ENCODE data around the gene CRYBG2.
"Not testable (repeated sequence)": the region's sequence is repeated elsewhere in the genome, so short reads cannot be mapped to it uniquely, and the experiment has no call there.

Gene CRYBG2

GRCh38 chr1:26350701-26351589, 3.0 kb downstream of the CRYBG2 start:
- no peak for DNase-seq (ENCODE audit: low read depth in 2 of 3, low spot score in 2 of 3)

DNA sequence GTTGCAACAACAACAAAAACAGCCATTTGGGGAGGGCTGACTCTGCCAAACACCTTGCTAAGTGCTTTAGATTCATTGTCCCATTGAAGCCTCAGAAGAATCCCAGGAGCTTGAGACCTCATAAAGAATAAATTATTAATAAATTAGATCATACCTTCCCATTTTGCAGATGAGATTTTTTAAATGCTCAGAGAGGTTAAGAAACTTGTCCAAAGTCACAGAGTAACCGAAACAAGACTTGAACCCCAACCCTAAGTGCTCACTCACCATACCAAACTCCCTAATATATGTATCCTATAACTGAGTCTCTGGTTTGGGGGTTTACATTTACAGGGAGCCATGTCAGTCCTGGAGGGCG, 3.6 kb downstream of the CRYBG2 start:
- DNase-seq (ENCODE audit: low read depth in 2 of 3, low spot score in 2 of 3): no peak

DNA sequence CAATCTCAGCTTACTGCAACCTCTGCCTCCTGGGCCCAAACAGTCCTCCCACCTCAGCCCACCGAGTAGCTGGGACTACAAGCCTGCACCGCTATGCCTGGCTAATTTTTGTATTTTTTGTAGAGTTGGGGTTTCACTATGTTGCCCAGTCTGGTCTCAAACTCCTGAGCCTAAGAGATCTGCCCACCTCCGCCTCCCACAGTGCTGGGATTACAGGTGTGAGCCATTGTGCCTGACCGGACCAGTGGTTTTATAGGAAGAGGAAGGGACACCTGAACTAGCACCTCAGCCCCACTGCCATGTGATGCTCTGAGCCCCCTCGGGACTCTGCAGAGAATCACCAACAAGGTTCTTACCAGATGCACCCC, 4.1 kb downstream of the CRYBG2 start:
- DNase-seq (ENCODE audit: low read depth in 2 of 3, low spot score in 2 of 3): no peak

DNA sequence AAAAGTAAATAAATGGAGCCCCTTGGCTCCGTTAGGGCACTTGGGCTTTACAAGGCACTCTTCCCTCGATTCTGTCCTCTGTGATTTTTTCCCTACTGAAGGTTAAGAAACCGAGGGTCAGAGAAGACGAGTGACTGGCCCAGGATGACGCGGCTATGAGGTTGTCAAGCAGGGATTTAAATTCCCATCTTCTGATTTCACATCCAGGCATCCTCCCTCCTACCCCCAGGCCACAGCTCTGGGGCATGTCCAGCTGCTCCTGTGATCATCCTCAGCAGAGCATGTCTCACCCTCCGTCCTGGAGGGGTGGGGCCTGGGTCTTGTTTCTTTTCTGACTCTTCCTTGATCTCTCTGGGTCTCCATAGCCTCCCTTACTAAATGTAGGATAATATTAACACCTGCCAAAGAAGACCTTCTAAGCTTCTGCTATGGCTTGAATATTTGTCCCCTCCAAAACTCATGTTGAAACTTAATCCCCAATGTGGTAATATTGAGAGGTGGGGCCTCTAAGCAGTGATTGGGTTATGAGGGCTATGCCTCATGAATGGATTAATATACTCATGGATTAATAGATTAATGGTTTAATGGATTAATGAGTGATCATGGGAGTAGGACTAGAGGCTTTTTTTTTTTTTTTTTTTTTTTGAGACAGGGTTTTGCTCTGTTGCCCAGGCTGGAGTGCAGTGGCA, 4.6 kb downstream of the CRYBG2 start:
- DNase-seq (ENCODE audit: low read depth in 2 of 3, low spot score in 2 of 3): no peak

DNA sequence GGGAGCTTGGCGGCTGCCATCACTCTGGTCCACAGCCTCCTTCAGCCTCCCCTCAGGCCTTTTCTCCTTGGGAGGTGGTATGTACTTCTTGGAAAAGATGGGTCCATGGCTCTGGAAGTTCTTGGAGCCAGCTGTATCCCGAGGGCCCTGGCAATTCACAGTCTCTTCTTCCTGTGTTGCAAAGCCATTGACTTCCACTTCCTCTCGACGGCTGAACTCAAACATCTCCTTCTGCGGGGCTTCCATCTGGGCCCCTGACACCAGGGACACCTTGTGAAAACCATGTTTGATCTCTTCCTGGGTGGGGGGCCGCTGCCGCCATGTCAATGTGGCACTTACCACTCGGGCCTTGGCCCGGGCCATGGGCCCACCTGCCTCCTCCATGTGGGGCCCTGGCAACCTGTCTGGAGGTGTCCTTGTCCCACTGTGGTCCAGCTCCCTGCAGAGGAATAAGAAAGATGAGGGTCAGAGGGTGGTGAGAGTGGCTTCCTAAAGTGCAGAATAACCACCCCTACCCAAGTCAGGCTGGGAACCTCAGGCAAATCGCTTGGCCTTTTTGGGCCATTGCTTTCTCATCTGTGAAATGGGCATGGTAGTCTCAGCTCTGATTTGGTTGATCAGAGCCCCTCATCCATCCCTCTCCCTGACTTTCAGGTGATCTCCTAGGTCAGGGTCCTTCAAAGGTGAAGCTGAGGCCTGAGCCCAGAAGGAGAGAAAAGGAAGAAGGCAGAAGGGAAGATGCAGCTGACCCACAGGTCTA, 7.5 kb downstream of the CRYBG2 start:
- no peak for DNase-seq (ENCODE audit: low read depth in 2 of 3, low spot score in 2 of 3)

DNA sequence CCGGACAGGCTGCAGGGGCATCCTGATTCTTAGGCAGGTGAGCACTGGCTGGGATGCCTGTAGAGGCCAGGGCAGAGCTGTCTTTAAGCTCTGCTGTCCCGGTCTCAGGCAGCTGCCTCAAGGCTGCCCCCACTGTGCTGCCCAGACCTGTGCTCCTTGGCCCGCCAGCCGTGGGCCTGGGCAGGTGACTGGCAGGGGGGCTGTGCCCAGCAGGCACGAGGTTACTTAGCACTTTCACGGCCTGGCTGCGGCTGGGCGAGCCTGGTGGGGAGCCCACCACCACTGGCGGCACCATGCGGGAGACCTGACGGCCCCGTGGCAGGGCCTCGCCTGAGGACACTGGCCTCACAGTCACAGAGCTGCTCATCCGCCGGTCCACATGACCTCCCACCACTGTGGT, 8.2 kb downstream of the CRYBG2 start:
- no peak for DNase-seq (ENCODE audit: low read depth in 2 of 3, low spot score in 2 of 3)

- no peak for DNase-seq (ENCODE audit: low read depth in 2 of 3, low spot score in 2 of 3)
These were observed 9.6 kb downstream of the CRYBG2 start for GRCh38 chr1:26344147-26344920.

DNA sequence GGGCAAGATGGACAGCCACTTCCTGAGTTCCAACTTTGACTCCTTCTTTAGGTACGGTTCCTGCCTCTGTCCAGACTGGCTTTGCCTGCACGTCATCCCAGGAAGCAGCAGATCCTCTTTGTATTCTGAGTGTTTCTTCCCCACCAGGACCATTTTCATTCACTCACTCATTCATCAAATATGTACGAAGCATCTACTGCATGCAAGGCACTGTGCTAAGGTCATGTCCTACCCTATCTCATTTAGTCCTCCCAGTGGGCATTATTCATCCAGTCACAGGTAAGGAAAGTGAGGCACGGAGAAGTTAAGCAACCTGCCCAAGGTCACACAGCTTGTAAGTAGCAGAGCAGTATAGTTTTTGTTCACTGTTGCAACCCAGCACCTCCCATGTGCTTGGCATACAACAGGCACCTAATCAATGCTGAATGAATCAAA, 13.9 kb downstream of the CRYBG2 start:
- DNase-seq (ENCODE audit: low read depth in 2 of 3, low spot score in 2 of 3): no peak

GRCh38 chr1:26338670-26339069, 15.3 kb downstream of the CRYBG2 start:
- no peak for DNase-seq (ENCODE audit: low read depth in 2 of 3, low spot score in 2 of 3)

GRCh38 chr1:26337625-26338024, 16.3 kb downstream of the CRYBG2 start:
- DNase-seq (ENCODE audit: low read depth in 2 of 3, low spot score in 2 of 3): no peak

DNA sequence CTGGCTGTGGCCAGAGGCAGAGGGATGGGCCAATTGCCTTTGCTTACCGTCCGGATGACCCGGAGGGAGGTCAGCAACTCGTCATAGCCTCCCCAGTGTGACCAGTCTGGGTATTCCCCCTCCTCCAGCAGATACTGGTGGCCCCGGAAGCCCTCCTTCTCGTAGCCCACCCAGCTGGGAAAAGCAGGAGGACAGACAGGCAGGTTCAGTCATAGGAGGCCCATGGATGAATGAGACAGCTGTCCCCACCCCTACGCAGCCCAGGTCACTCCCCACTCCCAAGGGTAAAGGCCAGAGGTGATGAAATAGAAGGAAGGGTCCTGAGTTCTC, 16.8 kb downstream of the CRYBG2 start:
- DNase-seq (ENCODE audit: low read depth in 2 of 3, low spot score in 2 of 3): no peak

GRCh38 chr1:26336477-26337205, 17.3 kb downstream of the CRYBG2 start:
- peak in 2 of 3 experiments; percentile 65 to 67 for DNase-seq (ENCODE audit: low read depth in 2 of 3, low spot score in 2 of 3)

GRCh38 chr1:26335774-26336476, 18.0 kb downstream of the CRYBG2 start:
- DNase-seq (ENCODE audit: low read depth in 2 of 3, low spot score in 2 of 3): no peak

- not testable (repeated sequence) for DNase-seq (ENCODE audit: low read depth in 2 of 3, low spot score in 2 of 3)
These were observed 20.6 kb downstream of the CRYBG2 start for GRCh38 chr1:26333312-26333711.

- no peak for DNase-seq (ENCODE audit: low read depth in 2 of 3, low spot score in 2 of 3)
These were observed 23.7 kb downstream of the CRYBG2 start for GRCh38 chr1:26330276-26330675.

DNA sequence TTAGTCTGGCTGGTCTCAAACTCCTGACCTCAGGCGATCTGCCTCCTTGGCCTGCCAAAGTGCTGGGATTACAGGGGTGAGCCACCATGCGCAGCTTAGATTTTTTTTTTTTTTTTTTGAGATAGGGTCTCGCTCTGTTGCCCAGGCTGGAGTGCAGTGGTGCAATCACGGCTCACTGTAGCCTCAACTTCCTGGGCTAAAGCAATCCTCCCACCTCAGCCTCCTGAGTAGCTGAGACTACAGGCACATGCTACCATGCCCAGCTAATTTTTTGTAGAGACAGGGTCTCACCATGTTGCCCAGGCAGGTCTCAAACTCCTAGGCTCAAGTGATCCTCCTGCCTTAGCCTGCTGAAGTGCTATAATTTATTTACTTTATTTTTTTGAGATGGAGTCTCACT, 24.6 kb downstream of the CRYBG2 start:
- not testable (repeated sequence) for DNase-seq (ENCODE audit: low read depth in 2 of 3, low spot score in 2 of 3)

DNA sequence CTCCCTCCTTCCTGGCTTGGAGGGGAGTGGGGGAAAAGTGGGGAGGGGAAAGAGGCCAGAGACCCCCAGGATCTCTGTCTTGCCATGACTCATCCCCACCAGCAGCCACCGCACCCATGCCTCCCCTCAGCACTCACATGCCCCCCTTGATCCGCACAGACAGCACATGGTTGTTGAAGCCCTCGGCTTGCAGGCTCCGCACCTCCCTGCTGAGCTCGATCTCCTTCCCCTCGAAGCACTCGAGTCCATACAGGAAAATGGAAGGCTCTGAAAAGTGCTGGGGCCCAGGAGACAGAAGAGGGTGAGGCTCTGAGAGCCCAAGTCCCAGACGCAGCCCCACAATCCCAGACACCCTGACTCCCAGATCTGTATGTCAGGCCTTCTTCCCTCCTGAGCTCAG, 25.3 kb downstream of the CRYBG2 start:
- DNase-seq (ENCODE audit: low read depth in 2 of 3, low spot score in 2 of 3): no peak

DNA sequence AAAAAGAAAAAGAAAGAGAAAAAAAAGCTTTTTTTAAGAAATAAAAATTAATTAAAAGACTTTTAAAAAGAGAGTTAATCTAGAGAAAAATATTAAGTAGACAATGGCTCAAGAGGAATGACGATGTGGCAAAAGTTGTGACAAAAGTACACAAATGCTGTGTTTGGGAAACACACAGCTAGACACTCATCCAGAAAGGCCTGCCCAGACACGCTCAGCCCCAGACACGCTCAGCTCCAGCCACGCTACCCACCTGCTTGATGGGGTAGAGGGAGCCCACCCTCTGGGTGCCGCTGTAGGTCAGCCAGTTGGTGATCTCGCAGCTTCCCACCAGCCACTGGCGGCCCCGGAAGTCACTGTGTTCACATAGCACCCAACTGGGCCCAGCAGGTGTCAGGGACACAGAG, 26.0 kb downstream of the CRYBG2 start:
- DNase-seq (ENCODE audit: low read depth in 2 of 3, low spot score in 2 of 3): no peak

DNA sequence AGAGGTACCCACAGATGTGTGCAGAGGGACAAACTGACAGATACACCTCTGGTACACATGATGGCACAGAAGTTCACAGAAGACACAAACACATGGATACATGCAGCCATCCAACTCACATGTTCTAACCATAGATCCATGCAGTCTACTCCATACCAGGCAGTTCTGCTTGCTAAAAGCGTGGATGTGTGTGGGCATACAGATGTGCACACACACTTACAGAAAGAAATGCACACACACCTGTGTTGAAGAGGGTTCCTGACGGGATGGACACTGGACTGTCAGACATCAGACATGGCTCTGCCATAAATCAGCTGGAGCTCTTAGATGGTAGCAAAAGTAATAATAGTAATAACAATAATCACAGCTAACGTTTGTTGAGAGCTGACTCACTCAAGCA, 29.4 kb downstream of the CRYBG2 start:
- DNase-seq (ENCODE audit: low read depth in 2 of 3, low spot score in 2 of 3): no peak

GRCh38 chr1:26323382-26323781, 30.5 kb downstream of the CRYBG2 start:
- DNase-seq (ENCODE audit: low read depth in 2 of 3, low spot score in 2 of 3): no peak

Measured in activated CD8-positive, alpha-beta memory T cell treated with anti-CD3 and anti-CD28 coated beads for 48 hours (primary cell).